Caki2 (cell line): ENCODE data around the gene ZNF541. TPM values are rescaled to one million over a fixed set of nuclear protein-coding genes. Genes with fewer than 3 reads are reported as not detected.
A peak's percentile ranks its signal among the peaks of the same experiment; 100 is the strongest.

Experiments used
- DNase-seq: peaks from one replicate; pipeline ENCODE4 v3.0.0-alpha.2; 2015; ENCODE audit warnings: low read depth
- in situ Hi-C: cut with HindIII; loops from 2 replicates; pipeline ENCODE4 v1.10.0; 2016; ENCODE audit warnings: low sequenced_read_pairs, low pct_unique_long_range_greater_than_20kb, mixed read lengths
- total RNA-seq: library from RNA; depleted of rRNA; stranded (reverse); fragments of >200 nt; shearing (Covaris generic); gene quantifications from 2 replicates; pipeline ENCODE4 v1.2.3, GENCODE V29; 2014; ENCODE audit warnings: low replicate concordance; rRNA removed

ZNF541 gene
- not detected in 2 replicates for total RNA-seq

- DNase-seq = no peak
- in situ Hi-C loops = no loop called here
Observed at GRCh38 chr19:47573071-47574026, at the start of gene ZNF541. Gene ZNF541 (minus strand): TSS chr19:47573148. CDS start chr19:47555856, 17,292 bp downstream.

GRCh38 chr19:47619763-47620162 is 46.8 kb upstream of the ZNF541 start:
- in situ Hi-C loops = no loop called here
- DNase-seq = no peak

- in situ Hi-C loops = no loop called here
- no peak for DNase-seq
Observed at GRCh38 chr19:47618771-47619170, 45.8 kb upstream of the ZNF541 start.

- DNase-seq = no peak
- in situ Hi-C loops = no loop called here
Observed at GRCh38 chr19:47615714-47616113, 42.8 kb upstream of the ZNF541 start.

- no peak for DNase-seq
- in situ Hi-C loops = no loop called here
Observed at GRCh38 chr19:47615230-47615629, 42.3 kb upstream of the ZNF541 start.

- in situ Hi-C loops = no loop called here
Observed at GRCh38 chr19:47614559-47614958, 41.6 kb upstream of the ZNF541 start.

GRCh38 chr19:47614021-47614295 is 41.0 kb upstream of the ZNF541 start:
- in situ Hi-C loops = no loop called here
- DNase-seq = no peak

More at GRCh38 chr19:47614559-47614958, 41.6 kb upstream of the ZNF541 start:
- DNase-seq = no peak

GRCh38 chr19:47613165-47614020 is 40.4 kb upstream of the ZNF541 start:
- DNase-seq = peak; percentile 27

GRCh38 chr19:47610902-47611301 is 38.0 kb upstream of the ZNF541 start:
- in situ Hi-C loops = no loop called here
- DNase-seq = no peak

More at GRCh38 chr19:47613165-47614020, 40.4 kb upstream of the ZNF541 start:
- in situ Hi-C loops = no loop called here

- peak; percentile 48 for DNase-seq
- in situ Hi-C loops = no loop called here
Observed at GRCh38 chr19:47609906-47610894, 37.3 kb upstream of the ZNF541 start.

- in situ Hi-C loops = no loop called here
- peak; percentile 54 for DNase-seq
Observed at GRCh38 chr19:47608969-47609905, 36.3 kb upstream of the ZNF541 start, which contains the start of gene BICRA. Gene BICRA (plus strand): TSS chr19:47609134. CDS start chr19:47673575, 64,441 bp downstream.

GRCh38 chr19:47608074-47608918 is 35.3 kb upstream of the ZNF541 start:
- peak; percentile 94 for DNase-seq

GRCh38 chr19:47607564-47608073 is 34.7 kb upstream of the ZNF541 start:
- in situ Hi-C loops = no loop called here
- DNase-seq = no peak

More at GRCh38 chr19:47608074-47608918, 35.3 kb upstream of the ZNF541 start:
- in situ Hi-C loops = no loop called here

- in situ Hi-C loops = no loop called here
- DNase-seq = no peak
Observed at GRCh38 chr19:47603706-47604565, 31.0 kb upstream of the ZNF541 start.
